Hepatic stellate cell (primary cell): Measurements from ENCODE around the gene SLC37A1.
"Not testable (repeated sequence)": the region's sequence is repeated elsewhere in the genome, so short reads cannot be mapped to it uniquely, and the experiment has no call there.

Experiments used
- DNase-seq: peaks from one replicate; pipeline ENCODE4 v3.0.0; 2011; ENCODE audit warnings: low spot score

The SLC37A1 gene

DNA sequence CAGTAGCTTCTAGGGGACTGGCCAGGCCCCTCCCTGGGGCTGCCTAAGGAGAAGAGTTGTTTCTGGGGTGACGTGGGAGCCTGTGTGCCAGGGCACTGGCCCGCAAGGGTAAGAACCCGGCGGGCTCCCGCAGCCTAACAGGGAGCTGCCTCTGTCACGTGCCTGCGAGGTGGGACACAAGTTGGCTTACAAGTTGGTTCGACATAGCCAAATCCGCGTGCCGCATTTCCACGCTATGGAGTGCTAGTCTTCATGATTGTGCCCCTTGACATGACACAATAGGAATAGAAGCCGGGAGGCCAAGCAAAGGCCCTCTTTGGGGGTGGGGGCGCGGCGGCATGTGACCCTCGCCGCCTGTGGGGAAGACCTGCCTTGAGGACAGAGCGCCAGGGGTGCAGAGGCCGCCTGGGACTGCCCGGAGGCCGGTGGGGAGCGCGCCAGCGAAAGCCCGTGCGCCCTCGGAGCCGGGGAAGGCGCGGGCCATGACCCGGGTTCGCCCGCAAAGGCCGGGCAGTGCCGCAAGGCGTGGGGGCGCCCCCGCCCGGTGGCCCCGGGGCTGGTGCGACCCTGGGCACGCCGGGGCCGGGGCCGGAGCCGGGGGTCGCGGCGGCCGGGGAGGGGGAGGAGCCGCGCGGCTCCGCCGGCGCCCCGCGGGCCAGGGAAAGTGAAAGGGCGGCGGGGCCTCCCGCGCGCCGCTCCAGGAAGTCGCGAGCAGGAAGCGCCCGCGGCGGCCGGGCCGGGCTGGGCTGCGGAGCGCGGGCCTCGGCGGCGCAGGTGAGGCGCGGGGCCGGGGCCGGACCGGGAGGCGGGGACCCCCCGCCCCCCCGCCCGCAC, at the start of gene SLC37A1:
Gene SLC37A1 (plus strand): TSS at position 702 of the 834 bp plus-strand sequence. CDS start 4,603 bp downstream, outside the sequence.
- no peak for DNase-seq

DNA sequence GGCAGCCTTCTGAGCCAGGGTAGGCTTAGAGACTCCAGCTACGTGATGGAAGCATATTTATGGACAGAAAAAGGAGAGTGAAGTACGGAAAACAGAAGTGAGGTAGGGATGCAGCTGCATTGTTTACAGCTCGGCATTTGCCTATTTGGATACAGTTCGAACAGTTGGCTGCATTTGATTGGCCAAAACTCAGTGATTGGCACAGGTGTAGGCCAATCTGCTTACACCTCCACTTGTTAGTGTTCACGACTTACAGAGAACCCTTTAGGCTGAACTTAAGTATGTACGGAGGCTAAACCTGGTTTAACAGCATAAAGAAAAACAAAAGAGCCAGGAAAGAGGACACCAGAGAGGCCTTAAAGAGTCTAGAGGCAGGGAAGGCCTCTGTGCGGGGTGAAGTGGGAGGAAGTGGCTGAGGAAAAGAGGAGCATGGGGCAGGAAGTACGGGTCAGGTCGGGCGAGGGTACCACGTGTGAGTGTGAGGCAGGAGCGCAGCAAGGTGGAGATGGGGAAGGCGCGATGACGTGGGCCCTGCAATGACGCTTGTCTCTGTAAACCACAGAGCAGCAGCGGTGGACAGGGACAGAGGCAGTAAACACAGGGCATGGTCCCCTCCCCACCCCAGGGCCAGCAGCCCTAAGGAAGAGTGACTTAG, 49.7 kb upstream of the SLC37A1 start:
- DNase-seq: no peak

DNA sequence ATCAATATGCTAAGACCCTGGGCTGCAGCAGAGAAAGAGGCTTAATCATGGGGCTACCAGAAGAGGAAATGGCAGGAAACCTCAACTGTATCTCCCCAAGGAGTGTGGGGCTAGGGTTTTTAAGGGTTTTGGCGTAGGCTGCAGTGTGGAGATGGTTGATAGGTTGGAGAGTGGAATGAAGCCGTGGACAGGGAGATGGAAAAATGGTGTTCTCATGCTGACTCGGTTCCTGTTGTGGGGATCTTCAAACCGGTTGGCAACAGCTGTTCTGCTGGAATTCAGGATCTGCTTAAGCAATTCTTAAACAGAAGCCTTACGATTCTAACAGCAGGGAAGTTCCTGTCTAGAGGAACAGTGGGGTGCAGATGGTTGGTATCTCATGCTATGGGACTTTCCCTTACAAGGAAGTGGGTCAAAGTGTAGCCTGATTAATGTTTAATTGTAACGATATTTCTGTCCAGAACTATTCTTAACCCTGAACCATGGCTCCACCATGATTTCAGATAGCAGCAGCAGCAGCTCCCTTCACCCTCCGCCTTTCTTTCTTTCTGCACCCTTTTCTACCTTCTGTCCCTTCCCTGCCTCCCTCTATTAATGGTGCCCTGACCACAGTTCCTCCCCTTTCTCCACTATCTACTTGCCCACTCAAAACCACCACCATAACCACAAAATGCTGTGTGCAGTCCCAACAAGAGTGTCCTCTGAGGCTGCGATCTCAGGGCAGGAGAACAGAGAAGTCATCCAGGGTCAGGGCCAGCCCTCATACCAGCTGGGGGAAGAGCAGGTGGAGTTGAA, 48.4 kb upstream of the SLC37A1 start:
- DNase-seq: no peak

DNA sequence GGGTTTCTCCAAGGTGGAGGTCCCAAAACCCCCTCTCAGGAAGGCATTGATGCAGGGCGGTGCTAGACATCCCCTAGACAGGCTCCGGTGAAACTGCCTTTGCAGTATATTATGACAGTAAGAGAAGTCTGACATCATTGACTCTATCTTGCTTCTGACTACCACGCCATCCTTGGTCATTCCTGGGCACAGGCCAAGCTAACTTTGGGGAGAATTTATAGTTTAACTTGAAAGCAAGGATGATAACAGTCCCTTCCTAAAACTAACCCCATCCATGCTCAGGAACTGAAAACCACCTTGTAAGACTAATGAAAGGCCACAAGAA, 47.9 kb upstream of the SLC37A1 start:
- DNase-seq: no peak

DNA sequence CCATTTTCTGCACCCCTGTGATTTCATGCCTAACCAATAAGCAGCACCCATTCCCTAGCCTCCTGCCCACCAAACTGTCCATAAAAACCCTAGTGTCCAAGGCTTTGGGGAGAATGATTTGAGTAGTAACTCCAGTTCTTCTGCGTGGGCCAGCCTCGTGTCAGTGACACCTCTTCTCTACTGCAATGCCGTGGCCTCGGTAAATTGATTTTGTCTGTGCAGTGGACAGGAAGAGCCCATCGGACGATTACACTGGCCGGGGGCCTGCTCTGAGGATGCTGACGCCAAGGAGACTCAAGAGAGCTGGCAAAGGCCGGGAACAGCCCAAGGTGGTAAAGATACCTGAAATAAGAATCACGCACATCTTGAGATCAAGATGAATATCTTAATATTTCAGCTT, 47.0 kb upstream of the SLC37A1 start:
- DNase-seq: no peak

DNA sequence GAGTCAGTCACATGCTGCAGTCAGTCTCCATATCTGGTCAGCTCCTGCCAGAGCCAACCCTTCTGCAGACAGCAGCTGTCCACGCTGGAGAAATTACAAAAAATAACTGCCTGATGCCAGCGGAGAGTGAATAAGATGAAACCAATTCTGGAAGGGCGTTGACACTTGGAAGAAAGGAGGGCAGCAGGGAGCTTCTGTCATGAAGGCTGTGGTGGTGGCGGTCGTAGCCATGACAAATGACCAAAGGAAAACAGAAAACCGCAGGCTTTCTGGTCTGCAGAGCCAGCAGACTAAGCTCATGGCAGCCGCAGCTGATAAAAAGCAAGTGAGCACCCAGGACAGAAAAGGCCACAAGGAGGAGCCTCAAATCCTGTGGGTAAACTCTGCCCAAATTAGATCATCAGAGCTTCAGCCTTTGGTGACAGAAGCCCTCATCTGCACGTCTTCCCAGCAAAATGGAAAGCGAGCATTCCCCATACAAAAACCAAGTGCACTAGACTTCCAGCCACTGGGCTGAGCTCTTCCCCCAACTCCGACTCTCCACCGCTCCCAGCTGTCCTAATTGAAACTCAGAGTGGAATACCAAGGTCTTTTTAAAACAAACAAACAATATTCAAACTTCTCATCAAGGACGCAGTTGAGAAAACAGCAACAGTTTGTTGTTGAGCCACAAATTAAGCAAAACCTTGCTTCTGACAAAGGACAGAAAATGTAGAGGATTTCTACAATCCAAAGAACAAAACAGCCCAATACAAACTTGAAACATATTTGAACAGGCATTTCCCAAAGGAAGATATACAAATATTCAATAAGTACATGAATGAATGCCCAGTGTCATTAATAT, 46.3 kb upstream of the SLC37A1 start:
- peak; percentile 51 for DNase-seq

DNA sequence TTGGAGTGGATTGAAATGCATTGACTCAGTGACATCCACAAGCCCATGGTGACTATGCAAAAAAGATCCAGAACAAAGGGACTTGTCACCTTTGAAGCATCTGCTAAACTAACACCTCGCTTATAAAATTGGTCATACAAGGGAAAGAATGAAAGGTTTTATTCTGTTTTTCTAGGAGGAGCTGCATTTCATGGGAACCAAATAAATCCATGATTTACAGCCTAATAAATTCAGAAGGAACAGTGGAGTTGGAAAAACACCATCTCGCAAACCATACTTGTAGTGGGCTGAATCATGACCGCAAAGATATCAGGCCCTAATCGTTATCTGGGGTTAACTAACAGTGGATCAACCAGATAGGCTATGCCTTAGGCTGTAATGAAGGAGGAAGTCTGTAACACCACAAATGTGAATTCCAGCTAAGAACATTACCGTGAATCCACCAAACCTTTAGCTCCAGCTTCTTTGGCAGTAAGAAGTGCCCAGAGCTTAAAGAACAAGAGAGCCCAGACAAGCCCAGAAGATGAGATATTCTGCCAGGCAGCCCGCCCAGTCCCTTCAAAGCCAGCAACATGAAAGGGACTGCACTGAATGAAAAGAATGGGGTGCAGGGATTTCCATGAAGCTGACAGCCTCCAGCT, 45.0 kb upstream of the SLC37A1 start:
- DNase-seq: no peak

DNA sequence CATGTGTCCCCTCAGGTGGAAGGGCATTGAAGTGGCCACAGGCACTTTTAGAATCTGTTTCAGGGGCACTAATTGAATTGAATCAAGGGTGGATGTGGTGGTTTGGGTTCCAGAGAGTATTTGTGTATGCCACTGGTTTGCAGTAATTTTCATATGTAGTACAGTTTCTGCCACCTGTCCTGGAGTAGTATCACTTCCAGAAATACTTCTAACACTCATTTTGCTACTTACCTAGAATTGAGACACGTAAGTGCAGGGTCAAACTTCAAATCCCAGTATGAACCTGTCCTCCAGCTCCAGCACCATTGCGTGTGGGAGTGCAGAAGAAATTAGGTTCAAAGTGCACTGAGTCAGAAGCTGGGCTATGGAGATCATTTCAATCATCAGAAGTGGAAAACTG, 44.4 kb upstream of the SLC37A1 start:
- DNase-seq: no peak

DNA sequence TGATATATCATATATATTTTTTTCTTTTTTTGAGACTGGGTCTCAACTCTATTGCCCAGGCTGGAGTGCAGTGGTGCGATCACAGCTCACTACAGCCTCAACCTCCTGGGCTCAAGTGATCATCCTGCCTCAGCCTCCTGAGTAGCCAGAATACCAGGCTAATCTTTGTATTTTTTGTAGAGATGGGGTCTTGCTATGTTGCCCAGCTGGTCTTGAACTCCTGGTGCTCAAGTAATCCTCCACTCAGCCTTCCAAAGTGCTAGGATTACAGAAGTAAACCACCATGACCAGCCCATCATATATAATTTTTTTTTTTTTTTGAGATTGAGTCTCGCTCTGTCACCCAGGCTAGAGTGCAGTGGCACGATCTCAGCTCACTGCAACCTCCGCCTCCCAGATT, 43.9 kb upstream of the SLC37A1 start:
- not testable (repeated sequence) for DNase-seq

DNA sequence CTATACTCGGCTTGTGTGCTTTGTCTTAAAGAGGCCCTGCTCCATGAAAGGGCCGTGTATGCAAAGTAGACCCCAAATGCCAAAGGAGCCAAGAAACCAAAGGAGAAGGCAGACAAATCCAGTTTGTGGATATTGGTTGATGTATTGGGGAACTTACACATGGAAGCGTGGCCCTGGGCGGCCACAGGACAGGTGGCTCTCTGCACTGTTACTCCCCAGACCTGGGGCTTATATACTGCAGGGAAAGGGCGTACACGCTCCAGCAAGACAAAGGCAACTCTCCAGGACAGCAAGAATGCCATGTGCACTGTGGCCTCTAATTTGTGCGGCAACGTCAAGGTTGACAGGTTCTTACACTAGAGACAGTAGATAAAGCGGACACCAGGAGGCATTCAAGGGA, 42.4 kb upstream of the SLC37A1 start:
- no peak for DNase-seq

DNA sequence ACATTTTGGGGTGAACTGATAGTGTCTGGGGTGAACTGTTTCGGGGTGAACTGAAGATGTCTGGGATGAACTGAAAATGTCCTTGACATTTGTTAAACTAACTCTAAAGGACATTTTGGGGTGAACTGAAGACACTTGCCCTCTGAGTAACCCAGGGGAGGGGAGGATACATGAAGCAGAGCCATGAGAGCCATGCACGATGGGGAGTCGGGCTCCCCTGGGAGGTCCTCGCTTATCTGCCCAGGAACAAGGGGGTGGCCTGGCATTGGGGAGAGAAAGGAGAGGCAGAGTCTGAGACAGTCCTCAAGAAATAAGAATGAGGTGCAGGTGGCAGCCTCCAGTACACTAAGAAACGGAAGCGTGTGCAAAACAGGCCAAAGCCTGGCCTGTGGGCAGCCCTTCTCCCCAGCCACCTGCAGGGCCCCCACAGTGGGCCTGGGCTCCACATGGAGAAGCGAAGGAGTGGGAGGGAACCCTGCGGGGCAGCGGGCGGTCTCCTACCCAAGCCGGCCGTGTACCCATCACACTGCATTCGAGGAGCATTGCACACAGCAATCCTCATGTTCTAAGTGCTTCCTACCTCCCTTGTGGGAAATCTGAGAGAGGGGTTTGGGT, 41.8 kb upstream of the SLC37A1 start:
- no peak for DNase-seq

DNA sequence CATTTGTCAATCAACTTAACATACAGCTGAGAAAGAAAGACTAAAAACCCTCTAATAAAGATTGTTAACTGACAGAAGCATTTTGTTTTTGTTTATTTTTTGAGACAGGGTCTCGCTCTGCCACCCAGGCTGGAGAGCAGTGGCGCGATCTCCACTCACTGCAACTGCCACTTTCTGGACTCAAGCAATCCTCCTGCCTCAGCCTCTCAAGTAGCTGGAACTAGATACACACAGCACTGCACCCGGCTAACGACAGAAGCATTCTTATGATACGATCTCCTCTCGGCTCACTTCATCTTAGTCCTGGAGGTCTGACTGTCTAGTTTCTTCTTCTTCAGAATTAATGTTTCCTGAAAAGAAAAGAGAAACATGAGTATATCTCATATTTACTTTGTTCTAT, 41.1 kb upstream of the SLC37A1 start:
- DNase-seq: no peak

DNA sequence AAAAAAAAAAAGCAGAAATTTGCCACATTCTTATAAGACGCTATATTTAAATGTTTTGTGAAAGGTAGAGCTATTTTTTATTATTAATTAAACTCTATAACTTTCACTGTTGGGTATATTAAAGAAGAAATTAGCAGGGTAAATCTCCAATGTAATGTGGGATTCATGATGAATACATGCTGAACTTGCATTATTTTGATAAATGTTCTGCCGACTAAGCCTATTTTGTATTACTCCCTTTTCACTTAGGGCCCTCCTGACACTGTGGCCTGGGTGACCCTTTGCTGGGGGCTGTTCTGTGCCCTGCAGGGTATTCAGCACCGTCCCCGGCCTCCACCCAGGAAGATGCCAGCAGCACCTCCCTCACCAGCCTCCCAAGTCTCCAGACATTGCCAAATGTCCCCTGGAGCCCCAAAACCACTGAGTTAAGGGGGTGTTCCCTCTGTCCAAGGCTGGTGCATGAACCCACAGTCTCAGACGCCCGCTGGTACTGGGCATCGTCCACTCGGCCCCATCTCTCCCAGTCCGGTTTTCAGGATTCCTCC, 40.1 kb upstream of the SLC37A1 start:
- DNase-seq: no peak

DNA sequence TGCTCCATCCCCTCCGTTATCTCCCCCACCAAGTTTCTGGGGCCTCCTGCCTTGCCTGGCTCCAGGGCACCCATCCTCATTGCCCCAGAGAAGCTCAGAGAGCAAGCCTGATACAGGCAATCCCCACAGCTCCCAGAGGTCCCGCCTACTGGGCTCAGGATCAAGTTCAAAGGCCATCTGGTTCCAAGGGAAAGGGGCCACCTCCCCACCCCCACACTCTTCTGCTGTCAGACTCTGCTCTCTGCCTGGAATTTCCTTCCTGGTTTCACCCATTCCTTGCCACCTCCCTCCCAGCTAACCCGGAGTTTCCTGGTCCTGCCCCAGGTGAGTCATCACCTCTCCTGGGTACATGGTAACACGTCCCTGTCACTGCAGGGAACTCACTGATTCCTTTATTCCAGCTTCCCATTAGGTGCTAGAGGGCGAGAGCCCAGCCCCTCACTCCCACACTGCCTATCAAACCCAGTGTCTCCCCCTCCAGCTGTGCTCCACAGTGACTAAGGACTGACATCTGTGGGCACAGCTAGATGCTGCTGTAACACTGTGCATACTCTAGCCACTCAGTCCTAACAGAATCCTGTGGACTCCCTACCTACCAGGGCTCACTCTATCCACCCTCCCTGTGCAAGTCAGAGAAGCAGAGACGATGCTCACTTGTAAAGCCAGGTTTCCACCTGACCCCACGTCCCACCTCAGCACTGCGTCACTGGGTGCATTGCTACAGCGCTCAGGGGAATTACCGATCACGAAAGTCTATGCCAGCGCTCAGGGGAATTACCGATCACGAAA, 39.4 kb upstream of the SLC37A1 start:
- no peak for DNase-seq

DNA sequence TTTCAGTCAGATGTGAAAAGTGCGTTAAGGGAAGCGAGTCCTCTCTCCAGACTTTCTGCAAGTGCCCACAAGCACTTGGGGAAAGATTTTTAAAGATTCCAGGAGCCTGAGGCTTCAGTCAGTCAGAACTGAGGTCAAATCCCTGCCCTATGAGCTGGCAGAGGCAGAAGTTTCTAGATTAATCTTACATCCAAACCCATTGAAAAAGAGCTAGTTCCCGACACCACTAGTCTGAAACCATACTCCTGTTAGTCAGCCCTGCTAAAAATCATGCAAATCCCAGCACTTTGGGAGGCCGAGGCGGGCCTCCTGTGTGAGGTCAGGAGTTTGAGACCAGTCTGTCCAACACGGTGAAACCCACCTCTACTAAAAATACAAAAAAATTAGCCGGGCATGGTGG, 38.6 kb upstream of the SLC37A1 start:
- DNase-seq: no peak

DNA sequence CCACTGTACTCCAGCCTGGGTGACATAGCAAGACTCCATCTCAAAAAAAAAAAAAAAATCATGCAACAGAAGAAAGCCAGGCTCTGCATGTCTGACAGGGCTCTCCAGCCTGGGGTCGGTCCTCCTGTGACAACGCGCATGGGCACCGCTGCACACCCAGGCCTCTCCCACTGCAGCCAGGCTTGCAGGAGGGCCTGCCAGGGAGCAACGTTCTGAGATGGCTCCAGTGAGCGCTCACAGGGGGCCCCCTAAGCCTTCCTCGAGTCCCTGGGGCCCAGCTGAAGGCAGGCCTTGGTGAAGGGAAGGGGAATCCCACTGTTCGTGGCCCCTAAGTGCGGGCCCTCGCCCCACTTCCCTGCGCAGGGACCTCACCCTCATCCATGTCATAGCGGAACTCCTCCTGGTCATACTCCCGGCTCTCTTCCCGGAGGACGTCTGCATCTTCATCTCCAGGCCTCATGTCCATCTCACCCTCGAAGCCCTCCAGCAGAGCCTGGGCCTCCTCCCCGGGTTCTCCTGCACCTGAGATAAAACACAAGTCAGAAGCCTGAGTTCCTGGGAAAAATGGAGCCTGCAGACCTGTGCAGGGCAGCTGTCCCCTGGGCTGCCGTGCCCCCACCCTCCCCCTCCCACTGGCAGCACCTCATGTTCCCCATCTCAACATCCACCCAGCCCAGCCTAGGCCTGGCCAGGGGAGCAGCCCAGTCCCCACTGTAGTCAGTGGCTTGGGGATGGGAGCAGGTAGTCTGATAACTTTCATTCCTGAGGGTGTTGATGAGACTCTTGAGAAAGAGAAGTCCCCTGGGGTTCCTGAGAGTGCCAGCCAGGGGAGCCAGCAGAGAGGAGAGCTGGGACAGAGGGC, 37.9 kb upstream of the SLC37A1 start:
- no peak for DNase-seq

DNA sequence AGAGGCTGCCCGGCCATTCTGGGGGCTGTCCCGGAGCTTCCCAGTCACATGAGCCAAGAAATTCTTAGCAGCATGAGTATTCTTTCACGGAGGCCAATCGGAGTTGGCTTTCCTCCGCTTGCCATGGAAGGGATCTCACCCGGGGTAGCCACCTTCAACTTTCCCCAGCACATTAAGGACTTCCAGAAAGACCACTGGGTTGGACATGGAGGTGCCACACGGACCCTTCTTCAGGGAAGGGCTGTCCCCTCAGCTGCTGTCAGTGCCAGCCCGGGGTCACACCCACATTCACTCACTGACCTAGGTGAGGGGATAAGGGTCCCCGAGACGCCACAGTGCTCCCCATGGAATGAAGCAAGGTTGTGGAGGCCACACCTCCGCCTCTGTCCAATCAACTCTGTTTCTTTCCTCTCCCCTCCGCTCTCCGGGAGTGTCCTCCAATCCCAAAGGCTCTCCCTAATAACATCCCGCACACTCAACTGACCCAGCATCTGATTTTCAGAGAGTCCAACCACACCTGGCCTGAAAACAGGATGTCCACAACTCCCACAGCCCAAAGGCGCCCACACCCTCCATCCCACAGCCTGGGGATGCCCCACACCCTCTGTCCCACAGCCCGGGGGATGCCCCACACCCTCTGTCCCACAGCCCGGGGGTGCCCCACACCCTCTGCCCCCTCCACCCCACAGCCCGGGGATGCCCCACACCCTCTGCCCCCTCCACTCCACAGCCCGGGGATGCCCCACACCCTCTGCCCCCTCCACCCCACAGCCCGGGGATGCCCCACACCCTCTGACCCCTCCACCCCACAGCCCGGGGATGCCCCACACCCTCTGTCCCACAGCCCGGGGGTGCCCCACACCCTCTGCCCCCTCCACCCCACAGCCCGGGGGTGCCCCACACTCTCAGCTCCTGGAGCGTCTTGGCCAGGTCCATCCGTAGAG, 37.0 kb upstream of the SLC37A1 start:
- no peak for DNase-seq

DNA sequence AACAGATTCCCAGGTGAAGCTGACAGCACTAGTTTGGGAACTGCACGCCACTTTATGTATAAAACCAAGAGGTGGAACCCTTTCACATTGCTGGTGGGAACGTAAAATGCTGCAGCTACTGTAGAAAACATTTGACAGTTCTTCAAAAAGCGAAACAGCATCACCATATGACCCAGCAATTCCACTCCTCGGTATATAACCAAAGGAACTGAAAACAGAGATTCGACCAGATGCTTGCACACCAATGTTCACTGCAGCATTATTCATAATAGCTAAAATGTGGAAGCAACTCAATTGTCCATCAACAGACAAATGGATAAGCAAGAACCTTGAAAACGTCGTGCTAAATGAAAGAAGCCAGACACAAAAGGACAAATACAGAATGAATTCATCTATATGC, 35.1 kb upstream of the SLC37A1 start:
- DNase-seq: no peak
